ENCODE data around the gene RABEPK.

- TF ChIP-seq YY1 (IDR thresholded peaks at IDR 0.05; ENCODE audit: insufficient read depth, insufficient read length) (no peak), SUZ12 (IDR thresholded peaks at IDR 0.05; ENCODE audit: extremely low read depth, insufficient read depth, insufficient read length) (no peak), ZNF274 (IDR thresholded peaks at IDR 0.05; ENCODE audit: low read depth, low read length) (no peak)
Observed at GRCh38 chr9:125268394-125269013, 68.2 kb downstream of the RABEPK start.

Data from NT2/D1 (cell line).